CMK (cell line): ENCODE data around the gene HDDC3.
"Not testable (repeated sequence)": the region's sequence is repeated elsewhere in the genome, so short reads cannot be mapped to it uniquely, and the experiment has no call there.

Experiments used
- DNase-seq: peaks from one replicate; pipeline ENCODE4 v3.0.0-alpha.2; 2010; ENCODE audit warnings: low read depth

The HDDC3 gene

DNA sequence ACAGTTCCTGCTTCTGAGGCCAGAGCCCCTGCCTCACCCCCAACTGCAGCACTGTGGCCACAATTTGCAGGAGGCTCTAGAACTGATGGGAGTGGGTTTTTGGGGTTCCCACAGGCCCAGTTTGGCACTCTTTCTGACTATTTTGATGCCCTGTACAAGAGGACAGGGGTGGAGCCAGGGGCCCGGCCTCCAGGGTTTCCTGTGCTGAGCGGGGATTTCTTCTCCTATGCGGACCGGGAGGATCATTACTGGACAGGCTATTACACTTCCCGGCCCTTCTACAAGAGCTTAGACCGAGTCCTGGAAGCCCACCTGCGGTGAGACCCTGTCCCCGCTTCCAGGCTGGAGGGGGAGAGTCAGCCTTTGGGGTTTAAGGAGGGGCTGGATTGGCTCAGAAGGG is 22.4 kb downstream of the HDDC3 start:
- DNase-seq, result no peak

DNA sequence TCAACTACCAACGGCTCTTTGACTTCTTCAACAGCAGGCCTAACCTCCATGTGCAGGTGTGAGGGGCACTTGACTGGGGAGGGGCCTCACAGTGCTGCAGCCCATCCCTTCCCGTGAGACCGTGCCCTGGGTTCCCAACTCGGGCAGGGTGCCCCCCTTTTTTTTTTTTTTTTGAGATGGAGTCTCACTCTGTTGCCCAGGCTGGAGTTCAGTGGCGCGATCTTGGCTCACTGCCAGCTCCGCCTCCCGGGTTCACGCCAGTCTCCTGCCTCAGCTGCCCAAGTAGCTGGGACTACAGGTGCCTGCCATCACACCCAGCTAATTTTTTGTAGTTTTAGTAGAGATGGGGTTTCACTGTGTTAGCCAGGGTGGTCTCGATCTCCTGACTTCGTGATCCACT is 22.9 kb downstream of the HDDC3 start:
- not testable (repeated sequence) for DNase-seq

DNA sequence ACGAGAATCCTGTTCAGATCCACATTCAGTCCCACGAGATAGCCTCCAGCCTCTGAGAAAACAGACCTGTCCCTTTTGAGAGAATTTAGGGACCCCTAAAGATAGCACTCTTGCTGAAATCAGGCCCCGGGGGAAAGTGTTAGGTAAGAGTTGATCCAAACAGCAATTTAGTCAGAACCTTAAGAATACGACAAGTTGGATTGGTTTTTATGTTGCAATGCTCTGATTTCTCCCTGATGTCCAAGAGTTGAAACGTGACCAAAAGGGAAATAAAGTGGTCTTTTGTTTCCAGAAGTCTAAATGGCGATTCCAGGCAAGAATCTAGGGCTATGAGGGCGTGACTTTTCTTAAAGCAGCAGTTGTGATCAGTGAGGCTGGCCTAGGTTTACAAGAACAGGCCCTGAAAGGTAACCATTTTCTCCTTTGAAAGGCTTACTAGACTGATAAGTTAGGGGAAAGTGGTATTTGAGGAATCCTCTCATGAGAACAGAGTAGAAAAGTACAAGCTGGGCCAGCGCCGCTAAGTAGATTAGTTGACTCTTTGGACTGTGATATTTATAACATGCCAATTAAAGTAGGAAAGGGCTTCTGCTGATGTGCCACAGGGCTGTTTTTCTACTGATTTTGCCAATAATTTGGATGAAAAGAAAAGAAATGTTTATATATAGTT is 24.4 kb downstream of the HDDC3 start:
- no peak for DNase-seq

DNA sequence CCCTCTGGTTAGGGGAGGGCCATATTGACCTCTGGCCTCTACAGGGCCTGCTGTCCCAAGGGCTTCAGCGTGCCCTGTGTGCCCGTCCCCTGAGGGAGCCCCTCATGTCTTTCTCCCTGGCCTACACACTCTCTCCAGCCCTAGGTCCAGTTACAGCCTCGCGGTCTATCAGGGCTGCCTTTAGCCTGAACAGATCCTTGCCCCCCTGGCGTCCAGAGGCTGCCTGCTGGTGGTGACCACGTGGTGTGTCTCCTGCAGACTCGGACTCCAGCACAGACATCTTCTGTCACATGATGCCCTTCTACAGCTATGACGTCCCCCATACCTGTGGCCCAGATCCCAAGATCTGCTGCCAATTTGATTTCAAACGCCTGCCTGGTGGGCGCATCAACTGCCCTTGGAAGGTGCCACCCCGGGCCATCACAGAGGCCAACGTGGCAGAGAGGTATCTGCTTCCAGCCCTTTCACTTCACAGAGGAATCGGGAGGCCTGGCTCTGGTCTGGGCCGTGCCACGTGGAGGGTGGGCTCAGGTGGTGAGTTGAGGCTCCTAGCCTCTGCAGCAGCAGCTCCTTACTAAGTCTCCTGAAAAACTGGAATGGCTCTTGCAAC is 25.2 kb downstream of the HDDC3 start:
- no peak for DNase-seq

DNA sequence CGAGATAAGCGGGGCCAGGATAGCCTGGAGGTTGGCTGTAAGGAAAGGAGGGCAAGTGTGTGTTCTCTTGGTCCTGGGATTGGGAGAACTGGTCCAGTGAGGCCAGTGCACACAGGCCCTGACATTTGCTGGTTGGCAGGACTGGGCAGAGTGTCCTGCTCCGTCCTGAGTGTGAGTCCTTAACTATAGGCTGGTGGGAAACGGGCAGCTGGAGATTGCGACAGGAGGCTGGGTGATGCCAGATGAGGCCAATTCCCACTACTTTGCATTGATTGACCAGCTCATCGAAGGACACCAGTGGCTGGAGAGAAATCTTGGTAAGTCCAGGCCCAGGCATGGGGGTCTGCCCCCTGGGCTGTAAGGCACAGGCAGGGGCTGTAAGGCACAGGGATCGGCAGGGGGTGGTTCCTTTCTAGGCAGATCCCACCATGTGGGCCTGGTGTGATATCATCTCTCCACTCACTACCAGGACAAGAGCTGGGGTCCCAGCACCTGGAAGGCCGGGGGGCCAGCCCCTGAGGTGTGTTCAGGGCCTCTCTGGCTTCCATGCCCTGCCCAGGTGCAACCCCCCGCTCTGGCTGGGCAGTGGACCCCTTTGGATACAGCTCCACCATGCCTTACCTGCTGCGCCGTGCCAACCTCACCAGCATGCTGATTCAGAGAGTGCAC is 26.0 kb downstream of the HDDC3 start:
- no peak for DNase-seq

DNA sequence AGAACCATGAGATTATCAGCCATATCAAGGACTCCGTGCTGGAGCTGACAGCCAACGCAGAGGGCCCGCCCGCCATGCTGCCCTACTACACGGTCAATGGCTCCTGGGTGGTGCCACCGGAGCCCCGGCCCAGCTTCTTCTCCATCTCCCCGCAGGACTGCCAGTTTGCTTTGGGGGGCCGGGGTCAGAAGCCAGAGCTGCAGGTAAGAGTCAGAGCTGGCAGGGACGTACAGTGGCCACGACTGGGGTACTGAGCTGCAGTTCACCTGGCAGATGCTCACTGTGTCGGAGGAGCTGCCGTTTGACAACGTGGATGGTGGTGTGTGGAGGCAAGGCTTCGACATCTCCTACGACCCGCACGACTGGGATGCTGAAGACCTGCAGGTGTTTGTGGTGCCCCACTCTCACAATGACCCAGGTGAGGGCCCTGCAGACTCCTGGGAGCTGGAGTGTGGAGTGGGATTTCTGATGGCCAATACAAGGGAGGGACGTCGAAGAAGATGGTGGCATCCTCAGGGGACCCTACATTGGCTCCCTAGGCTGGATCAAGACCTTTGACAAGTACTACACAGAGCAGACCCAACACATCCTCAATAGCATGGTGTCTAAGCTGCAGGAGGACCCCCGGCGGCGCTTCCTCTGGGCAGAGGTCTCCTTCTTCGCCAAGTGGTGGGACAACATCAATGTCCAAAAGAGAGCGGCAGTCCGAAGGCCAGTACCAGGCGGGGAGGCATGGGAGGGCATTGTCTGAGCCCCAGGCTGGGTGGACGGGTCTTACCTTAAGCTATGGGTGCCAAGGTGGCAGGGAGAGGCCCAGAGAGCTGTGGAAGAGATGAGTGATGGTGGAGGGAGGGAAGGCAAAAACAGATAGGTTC is 26.8 kb downstream of the HDDC3 start:
- no peak for DNase-seq

DNA sequence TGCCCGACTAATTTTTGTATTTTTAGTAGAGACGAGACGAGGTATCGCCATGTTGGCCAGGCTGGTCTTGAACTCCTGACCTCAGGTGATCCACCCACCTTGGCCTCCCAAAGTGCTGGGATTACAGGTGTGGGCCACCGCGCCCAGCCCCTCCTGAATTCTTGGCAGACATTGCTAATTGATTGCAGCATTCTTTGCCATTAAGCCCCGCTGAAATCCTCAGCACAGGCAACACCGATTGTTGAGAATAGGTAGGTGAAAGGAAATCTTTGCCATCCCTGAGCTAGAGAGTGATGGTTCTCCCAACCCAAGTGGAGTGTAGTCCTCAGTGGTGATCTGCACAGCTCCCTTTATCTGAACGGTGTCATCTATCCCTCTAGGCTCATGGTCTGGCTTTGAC is 27.6 kb downstream of the HDDC3 start:
- DNase-seq, result no peak

DNA sequence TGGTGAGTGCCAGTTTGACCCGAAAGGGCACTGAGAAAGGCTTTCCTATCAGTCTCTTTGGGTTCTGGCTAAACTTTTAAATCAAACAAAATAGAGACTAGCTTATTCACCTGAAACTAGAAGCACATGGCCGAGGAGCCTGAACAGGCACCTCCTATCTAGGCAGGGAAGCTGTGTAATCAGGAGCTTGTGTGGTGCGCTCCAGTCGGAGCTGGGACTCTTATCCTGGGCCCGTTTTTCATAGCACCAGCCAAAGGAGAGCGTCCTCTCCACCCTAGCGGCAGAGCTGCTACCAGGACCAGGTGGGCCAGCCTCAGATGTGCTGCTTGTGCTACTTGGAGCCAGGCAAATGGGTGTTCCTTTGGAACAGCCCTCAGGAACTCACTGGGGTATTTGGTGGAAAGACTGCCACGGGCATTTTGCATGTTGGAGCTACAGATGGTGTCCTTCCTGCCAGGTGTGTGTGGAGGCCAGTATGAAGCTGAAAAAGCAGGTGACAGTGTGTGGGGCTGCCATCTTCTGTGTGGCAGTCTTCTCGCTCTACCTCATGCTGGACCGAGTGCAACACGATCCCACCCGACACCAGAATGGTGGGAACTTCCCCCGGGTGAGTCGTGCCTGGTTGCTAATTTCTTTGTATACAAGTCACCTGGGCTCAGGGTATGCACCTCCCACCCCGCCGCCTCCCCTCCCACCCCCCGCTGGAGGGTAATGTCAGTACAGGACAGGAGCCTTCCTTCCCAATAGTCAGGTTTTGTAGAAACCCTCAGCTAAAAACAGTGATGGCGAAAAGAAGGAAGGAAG is 28.4 kb downstream of the HDDC3 start:
- no peak for DNase-seq

DNA sequence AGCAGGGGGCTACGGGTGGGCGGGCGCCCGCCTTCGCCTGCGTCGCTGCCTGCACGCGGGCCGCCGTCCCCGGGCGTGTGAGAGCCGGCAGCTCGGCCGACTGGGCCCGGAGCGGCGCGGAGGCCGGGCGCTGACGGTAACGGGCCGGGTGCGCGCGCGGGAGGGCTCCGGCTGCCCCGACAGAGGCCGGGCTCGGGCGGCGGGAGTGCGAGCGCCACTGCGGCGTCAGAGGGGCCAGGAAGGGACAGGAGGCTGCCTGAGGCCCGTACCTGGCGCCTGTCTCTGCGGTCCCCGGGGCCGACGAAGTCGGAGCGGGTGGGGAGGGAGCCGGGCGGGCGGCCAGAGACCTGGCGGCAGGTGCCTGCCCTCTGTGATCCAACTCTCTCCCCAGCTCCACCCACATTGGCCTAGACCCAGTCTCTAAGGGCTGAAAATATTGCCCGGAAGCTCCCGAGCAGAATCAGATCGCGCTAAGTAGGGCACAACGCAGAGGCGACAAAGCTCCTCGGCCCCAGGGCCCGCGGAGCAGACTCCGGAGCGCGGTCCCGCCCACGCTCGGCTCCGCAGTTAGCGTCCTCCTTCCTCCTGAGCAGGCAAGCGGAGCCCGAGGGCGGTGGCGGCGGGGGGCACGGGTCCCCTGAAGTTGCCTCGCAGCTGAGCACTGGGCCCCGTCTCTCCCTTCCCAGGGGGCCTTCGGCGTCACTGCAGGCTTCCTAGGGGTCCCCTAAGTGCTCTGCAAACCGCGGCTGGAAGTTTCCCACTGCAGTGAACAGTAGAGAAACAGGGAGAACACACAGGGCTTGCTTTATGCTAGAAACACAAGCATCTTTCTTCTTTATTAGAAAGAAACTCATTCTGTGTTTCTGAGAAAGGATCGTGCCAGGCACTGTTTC is 29.3 kb downstream of the HDDC3 start, which contains the start of gene MAN2A2:
MAN2A2 (plus strand) TSS at position 463 of the 893 bp plus-strand sequence. CDS start 906 bp downstream, outside the sequence.
- DNase-seq, result peak; percentile 80

DNA sequence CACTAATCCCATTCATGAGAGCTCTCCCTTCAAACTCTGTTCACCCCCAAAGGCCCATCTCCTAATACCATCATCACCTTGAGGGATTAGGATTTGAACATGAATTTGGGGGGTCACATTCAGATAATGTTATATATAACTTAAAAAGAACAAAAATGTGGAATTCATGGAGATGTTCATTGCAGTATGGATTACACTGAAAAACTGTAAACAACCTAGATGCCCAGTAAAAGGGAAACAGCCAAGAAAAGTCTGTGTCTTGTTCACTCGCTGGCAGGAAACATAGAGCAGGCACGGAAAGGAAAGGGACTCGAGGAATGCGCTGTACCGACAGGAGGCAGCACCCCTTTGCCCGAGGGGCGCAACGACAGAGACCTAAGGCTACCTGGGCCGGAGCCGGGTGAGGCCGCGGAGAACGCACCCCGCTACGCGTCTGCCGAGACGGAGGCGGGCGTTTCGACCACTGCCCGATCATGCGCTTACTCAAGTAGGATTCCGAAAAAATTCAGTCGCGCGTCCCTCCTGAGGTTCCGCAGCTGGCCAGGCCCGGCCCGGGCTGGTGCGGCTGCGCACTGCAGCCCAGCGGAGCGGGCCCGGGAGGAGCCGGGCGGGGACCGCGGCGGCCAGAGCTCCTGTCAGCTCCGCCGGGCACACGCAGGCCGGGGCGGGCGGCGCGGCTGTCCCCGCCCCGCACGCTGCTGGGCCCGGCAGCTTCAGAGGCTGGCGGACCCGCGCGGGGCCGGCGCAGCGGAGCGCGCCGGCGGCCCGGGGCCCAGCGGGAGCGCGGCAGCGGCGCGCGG is 30.1 kb downstream of the HDDC3 start:
- peak; percentile 64 for DNase-seq

DNA sequence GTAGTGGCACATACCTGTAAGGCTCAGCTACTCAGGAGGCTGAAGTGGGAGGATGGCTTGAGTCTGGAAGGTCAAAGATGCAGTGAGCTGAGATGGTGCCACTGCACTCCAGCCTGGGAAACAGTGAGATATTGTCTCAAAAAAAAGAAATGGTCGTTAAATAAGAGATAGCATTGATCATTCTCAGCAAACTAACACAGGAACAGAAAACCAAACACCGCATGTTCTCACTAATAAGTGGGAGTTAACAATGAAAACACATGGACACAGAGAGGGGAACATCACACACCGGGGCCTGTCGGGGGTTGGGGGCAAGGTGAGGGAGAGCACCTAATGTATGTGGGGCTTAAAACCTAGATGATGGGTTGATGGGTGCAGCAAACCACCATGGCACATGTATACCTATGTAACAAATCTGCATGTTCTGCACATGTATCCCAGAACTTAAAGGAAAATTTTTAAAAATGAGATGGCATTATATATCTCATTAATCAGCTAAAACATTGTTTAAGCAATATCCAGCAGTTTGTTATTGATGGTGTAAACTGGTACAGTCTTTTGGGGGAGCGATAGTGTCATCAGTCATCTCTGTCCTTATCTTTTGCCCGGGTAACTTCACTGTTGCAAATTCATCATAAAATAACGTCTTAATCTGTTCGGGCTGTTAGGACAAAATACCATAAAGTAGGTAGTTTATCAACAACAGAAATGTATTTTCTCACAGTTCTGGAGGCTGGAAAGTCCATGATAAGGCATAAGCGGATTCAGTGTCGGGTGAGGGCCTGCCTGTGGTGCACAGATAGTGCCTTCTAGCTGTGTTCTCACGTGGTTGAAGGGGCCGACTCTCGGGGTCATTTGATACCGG is 30.9 kb downstream of the HDDC3 start:
- DNase-seq, result peak; percentile 96

DNA sequence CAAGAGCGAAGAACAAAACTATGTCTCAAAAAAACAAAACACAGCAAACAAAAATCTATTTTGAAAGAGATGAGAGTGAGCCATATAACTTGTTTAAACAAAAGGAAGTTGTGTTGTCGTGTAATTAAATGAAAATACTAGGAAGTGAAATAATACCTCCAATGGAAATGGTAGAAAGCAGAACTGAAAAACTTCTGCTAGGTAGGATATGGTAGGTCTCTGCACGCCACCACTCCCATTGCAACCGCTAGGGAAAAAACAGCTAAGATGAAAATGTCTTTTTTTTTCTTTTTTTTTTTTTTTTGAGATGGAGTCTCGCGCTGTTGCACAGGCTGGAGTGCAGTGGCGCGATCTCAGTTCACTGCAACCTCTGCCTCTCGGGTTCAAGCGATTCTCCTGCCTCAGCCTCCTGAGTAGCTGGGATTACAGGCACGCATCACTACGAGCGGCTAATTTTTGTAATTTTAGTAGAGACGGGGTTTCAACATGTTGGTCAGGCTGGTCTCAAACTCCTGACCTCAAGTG is 35.2 kb downstream of the HDDC3 start:
- DNase-seq, result not testable (repeated sequence)

DNA sequence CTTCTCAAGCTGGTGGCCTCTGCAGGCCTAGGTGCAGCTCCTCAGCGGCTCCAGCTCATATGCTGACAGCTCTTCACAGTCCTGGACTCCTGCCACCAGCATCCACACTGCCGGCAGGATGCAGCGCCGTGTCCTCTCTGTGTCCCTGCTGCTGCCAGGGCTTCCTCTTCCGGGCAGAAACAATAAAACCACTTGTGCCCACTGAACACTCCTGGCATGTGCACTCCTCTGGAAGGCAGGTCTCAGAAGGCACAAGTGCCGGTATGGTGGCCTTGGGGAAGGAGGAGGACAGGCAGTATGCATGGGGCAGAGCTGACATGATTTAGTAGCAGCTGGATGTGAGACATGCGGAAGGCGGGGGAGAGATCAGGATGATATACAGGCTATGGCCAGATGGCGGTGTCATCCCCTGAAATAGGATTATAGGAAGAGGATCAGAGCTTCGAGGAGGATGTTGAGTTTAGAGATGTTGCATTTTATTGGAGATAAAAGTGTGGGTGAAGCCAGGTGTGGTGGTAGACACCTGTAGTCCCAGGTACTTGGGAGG is 36.7 kb downstream of the HDDC3 start:
- DNase-seq, result no peak

DNA sequence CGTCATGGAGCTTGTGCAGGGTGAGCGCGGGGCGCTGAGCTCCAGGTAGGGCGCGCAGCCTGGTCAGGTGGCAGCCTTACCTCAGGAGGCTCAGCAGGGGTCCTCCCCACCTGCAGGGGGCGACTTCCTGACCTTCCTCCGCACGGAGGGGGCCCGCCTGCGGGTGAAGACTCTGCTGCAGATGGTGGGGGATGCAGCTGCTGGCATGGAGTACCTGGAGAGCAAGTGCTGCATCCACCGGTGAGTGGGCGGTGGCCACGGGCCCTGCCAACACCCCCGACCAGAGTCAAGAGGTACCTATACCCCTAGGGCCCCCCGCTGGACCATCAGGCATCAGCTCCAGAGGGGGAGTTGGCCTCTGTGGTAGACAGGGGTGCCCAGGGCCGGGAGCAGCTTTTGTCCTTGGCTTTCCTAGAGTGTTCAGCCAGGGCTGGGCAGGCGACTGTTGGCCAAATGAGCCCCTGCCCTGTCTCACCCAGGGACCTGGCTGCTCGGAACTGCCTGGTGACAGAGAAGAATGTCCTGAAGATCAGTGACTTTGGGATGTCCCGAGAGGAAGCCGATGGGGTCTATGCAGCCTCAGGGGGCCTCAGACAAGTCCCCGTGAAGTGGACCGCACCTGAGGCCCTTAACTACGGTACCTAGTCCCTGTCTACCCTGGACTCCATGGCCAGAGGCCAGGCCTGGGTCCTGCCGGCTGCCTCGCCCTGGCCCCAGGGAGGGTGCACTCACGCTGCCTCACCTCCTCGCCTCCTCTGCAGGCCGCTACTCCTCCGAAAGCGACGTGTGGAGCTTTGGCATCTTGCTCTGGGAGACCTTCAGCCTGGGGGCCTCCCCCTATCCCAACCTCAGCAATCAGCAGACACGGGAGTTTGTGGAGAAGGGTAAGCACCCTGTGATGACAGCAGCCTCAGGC is 38.9 kb downstream of the HDDC3 start:
- DNase-seq, result no peak

DNA sequence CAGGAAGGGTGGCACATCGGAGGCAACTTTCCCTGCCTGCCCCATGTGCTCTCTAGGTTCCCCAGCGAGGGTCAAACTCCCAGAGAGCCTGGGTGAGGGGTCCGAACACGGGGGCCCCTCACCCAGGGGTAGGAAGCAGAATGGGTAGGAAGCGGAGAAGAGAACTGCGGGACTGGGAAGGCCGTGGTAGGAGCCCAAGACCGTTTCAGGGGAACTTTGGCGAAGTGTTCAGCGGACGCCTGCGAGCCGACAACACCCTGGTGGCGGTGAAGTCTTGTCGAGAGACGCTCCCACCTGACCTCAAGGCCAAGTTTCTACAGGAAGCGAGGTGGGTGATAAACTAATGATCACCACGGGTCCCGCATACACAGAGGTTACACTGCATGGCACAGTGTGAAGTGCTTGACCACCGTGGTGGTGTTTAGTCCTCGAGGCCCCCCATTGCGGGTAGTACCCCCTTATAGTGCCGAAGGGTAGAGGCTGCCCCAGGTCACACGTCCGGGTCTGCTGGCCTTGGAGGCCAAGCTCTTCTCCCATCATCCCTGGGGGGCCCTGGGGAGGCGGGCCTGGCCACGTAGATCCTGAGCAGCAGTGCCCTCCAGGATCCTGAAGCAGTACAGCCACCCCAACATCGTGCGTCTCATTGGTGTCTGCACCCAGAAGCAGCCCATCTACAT is 39.7 kb downstream of the HDDC3 start:
- no peak for DNase-seq

DNA sequence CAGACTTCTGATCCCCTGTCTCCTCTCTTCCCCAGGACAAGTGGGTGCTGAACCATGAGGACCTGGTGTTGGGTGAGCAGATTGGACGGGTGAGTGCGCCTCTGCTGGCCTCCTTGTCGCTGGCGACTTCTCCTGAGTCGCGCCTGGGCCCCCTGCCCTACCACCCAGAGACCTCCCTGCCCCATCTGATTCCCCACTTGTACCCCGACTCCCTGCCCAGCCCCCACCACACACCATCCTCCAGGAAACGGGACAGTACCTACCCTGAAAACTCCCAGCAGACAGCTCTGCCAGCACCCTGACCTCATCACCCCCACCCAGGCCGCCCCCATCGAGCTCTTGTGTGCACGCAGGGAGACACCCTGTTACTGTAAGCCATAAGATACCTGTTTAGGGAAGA is 40.3 kb downstream of the HDDC3 start:
- DNase-seq, result no peak
